ENCODE measurements around the gene DNAH14. TPM values are rescaled to one million over a fixed set of nuclear protein-coding genes. Genes with fewer than 3 reads are reported as not detected.

The DNAH14 gene
- total and polyA plus RNA-seq, 2 of the 4 experiments (the other 2 are of a cell fraction) = 2.7 to 3.6 TPM

DNA sequence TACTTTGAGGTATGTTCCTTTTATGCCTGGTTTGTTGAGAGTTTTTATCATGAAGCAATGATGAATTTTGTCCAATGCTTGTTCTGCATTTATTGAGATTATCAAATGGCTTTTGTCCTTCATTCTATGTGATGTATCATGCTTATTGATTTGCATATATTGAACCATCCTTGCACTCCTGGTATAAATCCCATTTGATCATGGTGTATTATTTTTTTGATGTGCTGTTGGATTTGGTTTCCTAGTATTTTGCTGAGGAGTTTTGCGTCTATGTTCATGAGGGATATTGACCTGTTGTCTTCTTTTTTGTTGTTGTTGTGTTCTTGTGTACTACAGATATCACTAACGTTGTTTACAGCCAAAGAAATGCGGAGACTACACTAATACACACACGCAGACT, 4.1 kb downstream of the DNAH14 start:
- in situ Hi-C loops (cut with MboI; ENCODE audit: low sequenced_read_pairs) = no loop called here
- no peak overlapping the region for H4K91ac ChIP-seq (ENCODE audit: insufficient read depth, low read depth, low read length)

More for the DNA sequence above, 4.1 kb downstream of the DNAH14 start:
- H3K4me3 ChIP-seq (ENCODE audit: insufficient read depth, low read depth, low read length) = no peak overlapping the region
- H3K56ac ChIP-seq (ENCODE audit: extremely low read depth, insufficient read depth, low read length) = no peak overlapping the region
- H3K18ac ChIP-seq (ENCODE audit: low read depth, low read length) = no peak overlapping the region
- no peak overlapping the region for H3K4me2 ChIP-seq (ENCODE audit: low read depth, low read length)
- H4K8ac ChIP-seq (ENCODE audit: low read depth in 2 of 2, low read length in 2 of 2) = no peak overlapping the region
- peaks cover 3% of the 10 kb centered on the region; the same call in 1 of the 2 replicates for H3K9me1 ChIP-seq (ENCODE audit: insufficient read depth, low read length)
- H2BK20ac ChIP-seq (ENCODE audit: low read depth, low read length) = no peak overlapping the region
- H2BK15ac ChIP-seq (ENCODE audit: low read depth, low read length) = no peak overlapping the region
- H3K4me1 ChIP-seq (ENCODE audit: control insufficient read depth, insufficient read depth, low read length) = no peaks in the 10 kb centered on the region
- no peaks in the 10 kb centered on the region for H4K20me1 ChIP-seq (ENCODE audit: insufficient read depth, low read length)
- ATAC-seq (ENCODE audit: low read depth) = no peak
- dilution Hi-C loops (cut with HindIII; ENCODE audit: low sequenced_read_pairs, unreplicated experiment) = no loop called here
- no peak overlapping the region for H2BK120ac ChIP-seq (ENCODE audit: low read depth, low read length)
- no peak for DNase-seq
- intact Hi-C loops (cut with micrococcal nuclease) = no loop called here
- CTCF ChIA-PET = no interaction called here
- TF ChIP-seq RAD21 (IDR thresholded peaks at IDR 0.05; ENCODE audit: low read length) (no peak), NFE2L2 (IDR thresholded peaks at IDR 0.05; ENCODE audit: low read depth, low read length) (no peak), FOS (IDR thresholded peaks at IDR 0.05; ENCODE audit: low read depth, low read length) (no peak), POLR2A (IDR thresholded peaks at IDR 0.05; ENCODE audit: low read depth, low read length) (no peak), CTCF (conservative IDR thresholded peaks at IDR 0.05; ENCODE audit: low read depth, low read length) (no peak), CHD1 (IDR thresholded peaks at IDR 0.05; ENCODE audit: low read depth, low read length) (no peak), SMC3 (IDR thresholded peaks at IDR 0.05; ENCODE audit: low read depth, low read length) (no peak), CEBPB (IDR thresholded peaks at IDR 0.05; ENCODE audit: low read depth, low read length) (no peak), MAFK (IDR thresholded peaks at IDR 0.05; ENCODE audit: low read depth, low read length) (no peak), MXI1 (IDR thresholded peaks at IDR 0.05; ENCODE audit: borderline replicate concordance, low read depth, low read length) (no peak), RFX5 (IDR thresholded peaks at IDR 0.05; ENCODE audit: low read depth, low read length) (no peak), RCOR1 (IDR thresholded peaks at IDR 0.05; ENCODE audit: insufficient replicate concordance, low read length) (no peak)
- TF ChIP-seq, protein P1, sequence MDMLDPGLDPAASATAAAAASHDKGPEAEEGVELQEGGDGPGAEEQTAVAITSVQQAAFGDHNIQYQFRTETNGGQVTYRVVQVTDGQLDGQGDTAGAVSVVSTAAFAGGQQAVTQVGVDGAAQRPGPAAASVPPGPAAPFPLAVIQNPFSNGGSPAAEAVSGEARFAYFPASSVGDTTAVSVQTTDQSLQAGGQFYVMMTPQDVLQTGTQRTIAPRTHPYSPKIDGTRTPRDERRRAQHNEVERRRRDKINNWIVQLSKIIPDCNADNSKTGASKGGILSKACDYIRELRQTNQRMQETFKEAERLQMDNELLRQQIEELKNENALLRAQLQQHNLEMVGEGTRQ (IDR thresholded peaks at IDR 0.05; ENCODE audit: low read depth, low read length) = no peak
- H3K79me1 ChIP-seq (ENCODE audit: low read depth in 1 of 2, low read length in 2 of 2) = no peaks in the 10 kb centered on the region
- POLR2A ChIA-PET (ENCODE audit: unreplicated experiment) = no interaction called here
- H3K9me3 ChIP-seq (ENCODE audit: control insufficient read depth, insufficient read depth, low read length) = peaks cover 4% of the 10 kb centered on the region; the same call in 1 of the 2 replicates
- H3K36me3 ChIP-seq (ENCODE audit: control insufficient read depth, insufficient read depth, low read length) = no peaks in the 10 kb centered on the region
- no peak overlapping the region for H3K4ac ChIP-seq (ENCODE audit: low read depth, low read length)
- H2BK5ac ChIP-seq (ENCODE audit: low read depth, low read length, poor library complexity, severe bottlenecking) = no peak overlapping the region
- no peak overlapping the region for H2AFZ ChIP-seq (replicated peaks; ENCODE audit: low read length, poor library complexity)
- BruUV-seq (replicated peaks) = no TSS peak
- H3K27ac ChIP-seq (ENCODE audit: insufficient read depth, low read length) = no peak overlapping the region
- no peak overlapping the region for H3K9ac ChIP-seq (ENCODE audit: low read depth, low read length)
- H3K23ac ChIP-seq (ENCODE audit: low read depth, low read length) = no peak overlapping the region
- no peaks in the 10 kb centered on the region for H3K27me3 ChIP-seq (ENCODE audit: control insufficient read depth, insufficient read depth, low read length)
- H2AK5ac ChIP-seq (ENCODE audit: low read depth, low read length) = no peak overlapping the region
- no peak overlapping the region for H2AK9ac ChIP-seq (replicated peaks; ENCODE audit: low read depth, low read length, poor library complexity)
- WGBS, 2 experiments (ENCODE audit: extremely low coverage in 2 of 2, insufficient read length in 1 of 2) = no CpG with 5 or more reads among the region's 4 CpGs
- no peak overlapping the region for H4K5ac ChIP-seq (ENCODE audit: low read depth, low read length)
- no peak overlapping the region for H3K14ac ChIP-seq (replicated peaks; ENCODE audit: low read depth, low read length)

All from IMR-90 (cell line).